ENCODE results near the gene TPO. TPM values are rescaled to one million over a fixed set of nuclear protein-coding genes. Genes with fewer than 3 reads are reported as not detected.

The TPO gene
- total RNA-seq, 1 experiment from 2014 or later, result not detected

GRCh38 chr2:1584691-1585485 is 171.6 kb downstream of the TPO start:
- H3K27me3 Mint-ChIP-seq (ENCODE audit: low read depth), result no peaks in the 10 kb centered on the region; the same call in 1 of the 2 replicates
- no peaks in the 10 kb centered on the region for H3K9me3 ChIP-seq (ENCODE audit: control insufficient read depth, low read depth, low read length)
- no peak overlapping the region for H2BK5ac ChIP-seq (ENCODE audit: insufficient read length, low read length)
- no peaks in the 10 kb centered on the region for H3K4me1 ChIP-seq (ENCODE audit: insufficient read depth, low read length)
- no peaks in the 10 kb centered on the region for H4K20me1 ChIP-seq (ENCODE audit: control insufficient read depth, insufficient read depth, insufficient read length)
- no peak overlapping the region for H3K9ac ChIP-seq (ENCODE audit: extremely low read depth, insufficient read length, low read length)
- no peak overlapping the region for H2AK5ac ChIP-seq (ENCODE audit: insufficient read length, low read length)
- H3K23ac ChIP-seq (ENCODE audit: insufficient read length, low read depth, low read length), result no peak overlapping the region
- no peak overlapping the region for H4K8ac ChIP-seq (replicated peaks; ENCODE audit: insufficient read length, low read depth, low read length)
- peaks cover 0 to 7% (median 4%) of the 10 kb centered on the region in 3 experiments; a peak in 4 of 7 replicates for H3K36me3 Mint-ChIP-seq (ENCODE audit: insufficient read depth in 1 of 3, low read depth in 3 of 3)
- no peak overlapping the region for H3K56ac ChIP-seq (ENCODE audit: insufficient read length, low read depth, low read length)
- no CpG with 5 or more reads among the region's 18 CpGs for WGBS (ENCODE audit: extremely low coverage, insufficient read length, low lambda C conversion rate)
- H4K91ac ChIP-seq (ENCODE audit: insufficient read length, low read depth, low read length), result no peak overlapping the region
- H3K18ac ChIP-seq (ENCODE audit: insufficient read length, low read depth, low read length), result no peak overlapping the region
- H3K9me3 Mint-ChIP-seq, result peaks cover 4% of the 10 kb centered on the region in 2 experiments; a peak in 2 of 5 replicates
- H3K27me3 ChIP-seq (ENCODE audit: insufficient read depth, low read length), result no peaks in the 10 kb centered on the region
- H3K14ac ChIP-seq (ENCODE audit: insufficient read depth, low read length), result no peak overlapping the region
- H3K4me2 ChIP-seq (ENCODE audit: insufficient read depth, insufficient read length, low read length), result no peak overlapping the region
- no peak overlapping the region for H3K27ac ChIP-seq (ENCODE audit: insufficient read length, low read depth, low read length)
- no peaks in the 10 kb centered on the region for H3K79me2 ChIP-seq (ENCODE audit: insufficient read depth, low read length)
- H2BK15ac ChIP-seq (ENCODE audit: low read depth, low read length), result no peak overlapping the region
- H3K79me1 ChIP-seq (ENCODE audit: insufficient read depth, low read depth, low read length, poor library complexity, severe bottlenecking), result no peaks in the 10 kb centered on the region
- no peak overlapping the region for H2AFZ ChIP-seq (ENCODE audit: low read length)
- no peak overlapping the region for H3K4me3 Mint-ChIP-seq
- no peak overlapping the region for H2BK20ac ChIP-seq (ENCODE audit: low read depth, low read length, poor library complexity, severe bottlenecking)
- H2BK12ac ChIP-seq (ENCODE audit: insufficient read length, low read depth, low read length), result no peak overlapping the region
- no peak for TF ChIP-seq CTCF (conservative IDR thresholded peaks at IDR 0.05)
- peaks cover 10 to 13% of the 10 kb centered on the region in 2 experiments for H3K4me1 Mint-ChIP-seq
- H3K23me2 ChIP-seq (ENCODE audit: insufficient read length, low read depth, low read length, poor library complexity, severe bottlenecking), result no peaks in the 10 kb centered on the region
- H4K5ac ChIP-seq (ENCODE audit: insufficient read length, low read depth, low read length), result no peak overlapping the region
- no peak overlapping the region for H3K4ac ChIP-seq (ENCODE audit: low read depth, low read length)
- H2BK120ac ChIP-seq (ENCODE audit: low read depth, low read length, poor library complexity, severe bottlenecking), result no peak overlapping the region
- no peak overlapping the region for H3T11ph ChIP-seq (ENCODE audit: low read length)
- H3K27ac Mint-ChIP-seq, result 0 out of 7 replicates have a peak overlapping the region, but pooled peaks of 1 of the 3 experiments have one; percentile 58
- DNase-seq, result no peak

All from H9 (cell line).